Activated CD4-positive, alpha-beta T cell treated with anti-CD3 and anti-CD28 coated beads for 1 hour (primary cell): Measurements from ENCODE around the gene OPCML.

Experiments used
- DNase-seq: peaks from one replicate; pipeline ENCODE4 v3.0.0-alpha.2; 2020

Gene OPCML

DNA sequence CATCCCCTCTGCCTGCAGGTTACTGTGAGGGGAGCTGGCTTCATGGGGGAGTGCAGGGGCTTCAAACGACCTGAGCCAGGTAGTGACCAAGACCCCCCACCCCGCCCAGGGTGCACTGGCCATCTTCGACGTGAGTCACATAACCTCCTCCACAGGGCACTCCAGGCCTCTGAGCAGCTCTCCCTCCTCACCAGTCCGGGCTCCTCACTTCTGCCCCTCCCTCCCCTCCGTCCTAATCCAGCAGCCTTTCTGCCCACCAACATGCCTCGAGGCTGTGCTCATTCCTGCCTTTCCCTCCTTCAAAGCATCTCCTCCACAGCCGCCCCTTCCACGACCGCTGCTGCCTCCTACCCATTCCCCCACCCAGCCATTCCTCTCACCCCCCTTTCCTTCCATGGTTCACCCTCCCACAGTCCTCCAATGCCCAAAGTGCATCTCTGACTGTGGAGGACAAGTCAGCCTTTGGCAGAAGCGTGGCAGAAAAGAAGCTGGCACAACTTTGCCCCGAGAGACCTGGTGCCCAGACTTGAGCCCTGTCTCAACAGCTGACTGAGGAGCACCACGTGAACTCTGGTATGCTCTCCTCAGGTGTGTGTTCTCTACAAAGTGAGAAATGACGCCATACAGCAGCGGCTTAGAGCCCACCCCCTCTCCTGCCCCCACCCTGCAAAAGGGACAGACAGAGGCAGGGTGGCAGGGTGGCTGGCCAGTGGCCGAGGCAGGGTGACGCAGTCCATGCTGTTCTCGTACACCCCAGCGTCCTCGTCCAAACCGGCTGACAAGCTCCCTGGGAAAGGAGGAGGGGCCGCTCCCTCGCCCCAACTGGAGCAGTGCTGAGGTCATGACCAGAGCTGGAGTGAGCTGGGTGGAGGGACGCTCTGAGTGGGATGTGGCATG is 30.4 kb downstream of the OPCML start:
- no peak for DNase-seq

DNA sequence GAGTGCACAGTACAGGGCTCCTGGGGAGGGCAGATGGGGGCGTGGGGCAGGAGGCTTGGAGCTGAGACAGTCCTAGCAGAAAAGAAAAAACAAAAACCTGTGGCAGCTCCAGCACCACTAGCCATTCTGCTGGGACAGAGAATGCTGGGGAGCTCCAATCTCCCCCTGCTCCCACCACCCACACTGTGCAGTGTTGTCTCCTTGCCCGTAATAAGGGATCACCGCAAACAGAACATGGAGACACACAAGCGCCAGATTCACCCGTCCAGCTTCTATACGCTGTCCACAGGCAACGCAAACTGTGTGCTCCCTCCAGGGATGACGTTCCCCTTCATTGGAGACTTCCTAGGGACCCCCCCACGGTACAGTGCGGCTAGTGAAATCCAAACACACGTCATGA is 31.4 kb downstream of the OPCML start:
- no peak for DNase-seq

DNA sequence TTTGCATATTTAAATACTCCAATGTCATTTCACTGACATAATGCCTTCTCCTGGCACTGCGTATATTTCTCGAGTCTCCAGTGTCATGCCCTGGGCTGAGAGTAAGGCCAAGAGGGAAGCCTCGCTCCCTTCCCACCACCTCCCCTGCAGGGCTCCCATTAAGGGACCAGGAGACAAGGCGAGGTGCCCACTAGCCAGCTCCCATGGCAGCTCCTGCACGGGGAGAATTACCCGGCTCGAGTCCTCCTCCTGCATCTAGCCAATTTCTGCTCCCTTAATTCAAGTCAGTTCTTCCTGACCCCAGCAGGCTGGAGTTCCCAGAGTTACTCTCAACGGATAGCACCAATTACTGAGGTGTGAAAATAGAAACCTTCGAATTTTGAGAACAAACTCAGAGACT is 31.9 kb downstream of the OPCML start:
- no peak for DNase-seq

DNA sequence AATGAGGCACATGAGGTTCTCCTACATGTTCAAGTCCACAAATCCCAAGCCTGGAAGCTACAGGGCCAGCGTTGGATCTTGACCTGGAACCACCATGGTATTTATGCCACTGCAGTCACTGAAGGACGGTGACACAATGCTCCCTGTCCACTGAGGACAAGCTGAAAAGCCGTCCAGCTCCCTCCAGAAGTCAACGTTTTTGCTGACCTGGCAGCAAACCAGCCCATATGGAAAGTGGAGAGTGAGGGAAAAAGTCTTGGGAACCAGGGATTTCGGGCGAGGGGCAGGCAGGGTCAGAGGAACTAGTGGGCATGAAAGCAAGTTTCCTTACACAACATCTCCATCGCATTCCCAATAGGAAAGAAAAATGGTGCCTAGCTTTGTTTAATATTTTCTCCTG is 33.3 kb downstream of the OPCML start:
- no peak for DNase-seq

DNA sequence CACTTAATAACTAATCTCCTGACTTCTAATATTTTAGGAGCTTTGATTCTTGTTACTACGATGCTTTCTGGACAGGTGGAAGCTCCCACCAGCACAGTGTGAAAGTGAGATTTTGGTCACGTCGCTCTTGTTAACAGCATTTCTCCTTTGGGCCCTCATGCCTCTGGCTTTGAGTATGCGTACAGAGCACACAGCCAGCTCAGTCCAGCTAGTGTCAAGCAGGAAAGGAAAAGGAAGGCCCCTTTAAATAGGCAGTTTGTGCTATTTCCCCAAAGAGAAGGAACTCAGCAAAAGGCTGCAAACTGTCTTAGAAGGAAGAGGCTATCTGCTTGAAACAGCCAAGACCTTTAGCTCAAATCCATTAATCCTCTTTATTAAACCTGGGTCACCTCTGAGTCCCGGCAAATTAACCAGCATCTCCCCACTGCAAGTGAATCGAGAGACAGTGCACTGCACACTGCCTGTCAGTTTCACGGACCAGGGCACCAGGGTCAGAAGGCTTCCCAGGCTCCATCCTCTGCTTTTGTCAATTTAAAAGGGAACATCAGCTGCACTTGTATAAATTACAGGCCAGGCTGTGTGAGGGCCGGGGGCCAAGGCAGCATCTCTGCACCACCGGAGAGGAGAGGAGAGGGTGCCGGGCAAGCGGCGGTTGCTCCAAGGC is 34.7 kb downstream of the OPCML start:
- no peak for DNase-seq

DNA sequence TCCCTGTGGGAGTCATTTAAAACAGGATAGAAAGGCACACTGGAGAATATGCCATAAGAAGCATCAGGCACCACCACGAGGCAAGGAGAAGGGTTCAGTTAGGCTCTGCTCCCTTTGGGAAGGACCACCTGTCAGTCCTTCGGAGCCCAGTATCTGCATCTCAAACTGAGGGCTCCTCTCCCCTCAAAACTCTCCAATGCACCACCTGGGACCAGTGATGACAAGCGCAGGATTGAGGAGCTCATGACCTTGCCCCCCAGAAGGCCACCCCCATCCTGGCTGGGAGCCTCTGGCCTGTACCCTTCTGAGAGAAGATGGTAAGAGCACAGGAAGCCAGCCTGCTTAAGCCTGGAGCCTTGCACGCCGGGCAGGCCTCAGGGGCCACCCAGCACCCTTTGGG is 39.4 kb downstream of the OPCML start:
- DNase-seq, result no peak

DNA sequence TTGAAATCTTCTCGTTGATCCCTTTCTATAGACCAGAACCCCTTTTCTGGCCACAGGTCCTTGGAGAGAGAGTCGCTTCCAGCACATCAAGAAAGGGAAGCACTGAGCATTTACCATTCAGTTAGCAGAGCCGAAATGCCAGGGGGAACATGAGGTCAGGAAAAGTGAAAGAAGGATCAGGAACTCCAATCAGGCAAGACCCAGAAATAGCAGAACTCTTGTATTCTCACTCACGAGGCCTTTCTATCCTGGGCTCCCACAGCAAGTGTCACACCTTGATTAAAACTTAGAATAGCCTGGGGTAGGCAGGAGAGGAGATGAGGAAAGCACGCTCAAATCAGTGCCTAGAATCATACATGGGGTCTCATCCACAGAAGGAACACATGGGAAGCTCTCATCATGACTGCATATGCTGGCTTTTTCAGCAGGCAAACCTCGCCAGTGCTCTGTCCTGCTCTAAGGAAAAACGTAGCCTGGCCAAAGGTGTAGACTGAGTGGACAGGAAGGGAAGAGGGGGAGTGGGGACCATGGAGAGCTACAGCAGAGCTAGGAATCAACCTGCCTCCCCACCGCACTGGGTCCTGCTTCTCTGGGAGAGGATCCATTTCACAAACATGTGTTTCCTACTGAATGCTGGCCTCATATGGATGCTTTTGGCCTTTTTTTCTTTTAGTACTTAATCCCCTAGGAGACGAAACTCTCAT is 40.5 kb downstream of the OPCML start:
- no peak for DNase-seq

DNA sequence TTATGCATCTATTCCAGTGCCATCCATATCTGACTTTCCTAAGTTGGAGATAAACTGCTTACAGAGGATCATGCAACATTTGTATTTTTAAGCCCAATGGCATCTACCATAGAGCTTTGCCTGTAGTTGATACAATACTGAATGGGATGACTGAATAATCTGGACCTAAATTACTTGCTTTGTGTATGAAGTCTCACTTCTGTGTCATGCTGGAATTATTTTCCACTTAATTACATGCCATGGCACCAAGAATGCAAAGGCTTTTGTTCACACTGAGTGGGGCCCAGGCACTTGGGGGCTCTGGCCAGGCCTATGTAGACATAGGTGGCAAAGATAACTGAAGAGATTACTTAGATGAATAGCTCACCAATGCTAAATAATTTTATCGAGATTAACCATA is 51.6 kb downstream of the OPCML start:
- DNase-seq, result no peak

DNA sequence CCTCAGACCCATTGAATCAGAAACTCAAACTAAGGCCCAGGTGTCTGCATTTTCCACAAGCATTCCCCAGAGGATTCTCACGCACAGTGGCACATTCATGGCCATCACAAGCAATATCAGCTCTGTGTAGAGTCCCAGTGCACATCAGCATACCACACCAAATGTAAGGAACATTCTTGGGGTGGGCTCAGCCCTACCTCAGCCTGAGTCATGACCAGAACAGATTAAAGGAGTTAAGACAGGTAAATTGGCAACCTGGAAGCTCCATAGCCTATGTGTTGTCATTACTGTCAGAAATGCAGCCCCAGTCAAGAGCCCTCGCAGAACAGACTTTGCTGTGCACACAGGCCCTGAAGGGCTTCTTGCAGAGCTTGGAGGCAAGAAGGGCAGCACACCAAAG is 53.1 kb downstream of the OPCML start:
- DNase-seq, result no peak

DNA sequence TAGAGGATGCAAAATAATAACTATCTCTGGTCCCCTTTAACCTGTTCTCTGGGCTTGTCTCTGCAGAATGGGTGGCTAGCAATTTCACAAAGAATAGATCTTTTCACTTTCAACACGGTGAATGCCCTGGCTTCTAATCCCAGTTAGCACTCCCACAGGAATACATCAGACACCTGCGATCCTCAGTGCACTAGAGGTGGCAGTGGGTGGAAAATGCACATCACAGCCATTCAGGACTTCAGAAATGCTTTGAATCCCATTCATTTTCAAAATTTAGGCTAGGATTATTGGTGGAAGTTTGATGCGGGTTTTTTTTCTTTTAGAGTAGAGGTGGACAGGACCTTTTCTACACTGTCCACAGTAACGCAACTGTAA is 55.1 kb downstream of the OPCML start:
- DNase-seq, result no peak

DNA sequence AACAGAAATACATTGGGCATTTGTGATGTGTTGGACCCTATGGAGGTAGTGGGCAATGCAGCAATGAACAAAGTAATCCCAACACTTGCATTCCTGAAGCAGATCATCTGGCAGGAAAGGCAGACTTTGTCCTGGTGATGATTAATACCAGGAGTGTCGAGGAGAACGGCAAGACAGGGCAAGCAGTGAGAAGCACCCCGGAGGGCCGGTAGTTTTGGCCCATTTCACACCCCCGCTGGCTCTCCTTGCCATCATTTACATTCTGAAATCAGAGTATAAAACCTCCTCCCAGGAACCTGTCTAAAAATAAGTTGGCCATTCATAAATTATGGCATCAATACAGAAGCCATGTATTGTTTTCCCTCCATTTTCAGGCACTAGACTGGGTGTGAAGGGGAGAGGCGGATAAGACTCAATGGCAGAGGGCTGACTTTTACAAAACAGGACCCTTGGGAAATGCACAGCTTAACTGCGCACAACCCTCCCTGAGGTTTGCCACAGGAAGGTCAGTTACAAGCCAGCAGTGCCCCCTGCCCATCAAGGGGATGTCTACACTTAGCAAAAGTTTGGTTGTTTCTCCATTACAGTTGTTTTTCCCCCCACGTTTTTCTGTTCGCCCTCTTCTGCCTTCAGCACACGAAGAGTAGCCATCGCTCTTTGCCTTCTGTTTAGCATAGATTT is 55.6 kb downstream of the OPCML start:
- DNase-seq, result no peak

DNA sequence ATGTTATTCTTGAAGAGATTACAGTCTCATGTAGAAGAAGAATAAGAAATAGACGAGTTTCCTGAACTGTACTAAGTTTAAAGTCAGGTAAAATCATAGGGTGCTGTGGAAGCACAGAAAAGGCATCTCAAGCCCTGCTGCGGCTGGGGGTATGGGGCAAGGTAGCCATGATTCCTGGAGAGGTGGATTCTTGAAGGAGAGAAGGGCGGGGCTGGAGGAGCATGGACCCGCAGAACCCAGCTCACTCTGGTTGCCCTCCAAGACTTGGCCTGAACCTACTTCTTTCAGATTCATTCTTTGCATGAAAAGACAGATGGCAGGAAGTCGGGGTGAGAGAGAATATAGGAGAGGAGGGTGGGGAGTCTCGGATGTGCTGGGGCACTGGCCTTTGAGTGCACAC is 57.8 kb downstream of the OPCML start:
- no peak for DNase-seq

DNA sequence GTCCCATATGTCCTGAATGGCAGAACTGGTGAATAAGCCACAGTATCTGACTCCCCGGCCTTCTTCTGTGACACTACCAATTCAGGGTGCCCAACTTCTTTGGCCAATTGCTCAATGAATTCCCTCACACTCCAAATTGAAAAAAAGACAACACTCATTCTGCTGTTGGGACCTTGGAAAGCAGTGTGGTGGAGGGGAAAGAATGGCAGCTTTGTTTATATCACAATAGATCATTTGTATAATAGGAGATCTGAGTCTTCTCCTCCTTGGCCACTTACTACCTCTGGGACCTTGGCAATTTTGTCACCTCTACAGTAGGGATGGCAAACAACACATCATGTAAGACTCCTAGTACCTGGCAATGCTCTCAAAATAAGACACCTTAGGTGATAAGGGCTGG is 64.6 kb downstream of the OPCML start:
- no peak for DNase-seq

DNA sequence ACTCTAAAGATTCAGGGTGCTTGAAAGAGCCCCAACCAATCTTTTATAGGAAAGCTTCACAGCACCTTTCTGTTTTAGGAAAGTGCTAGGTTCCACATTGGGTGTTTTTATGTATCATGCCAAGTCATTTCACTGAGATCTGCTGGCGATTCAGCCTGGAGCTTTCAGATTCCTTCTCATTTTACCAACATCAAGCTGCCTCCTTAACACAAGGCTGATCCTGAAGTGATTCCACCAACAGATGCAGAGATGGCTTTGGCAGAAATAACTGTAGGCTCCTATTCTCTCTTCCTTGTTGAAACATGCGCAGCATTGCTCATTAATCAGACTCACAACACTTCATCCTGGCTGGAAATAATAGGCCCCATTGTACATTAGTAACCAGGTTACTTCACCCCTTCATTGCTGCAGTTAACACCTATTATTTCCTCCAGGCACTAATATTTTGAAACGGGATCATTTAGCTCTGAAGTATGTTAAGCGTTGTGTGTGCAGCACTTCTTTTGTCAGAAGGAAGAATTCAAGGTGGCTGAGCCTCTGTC is 89.0 kb downstream of the OPCML start:
- no peak for DNase-seq

DNA sequence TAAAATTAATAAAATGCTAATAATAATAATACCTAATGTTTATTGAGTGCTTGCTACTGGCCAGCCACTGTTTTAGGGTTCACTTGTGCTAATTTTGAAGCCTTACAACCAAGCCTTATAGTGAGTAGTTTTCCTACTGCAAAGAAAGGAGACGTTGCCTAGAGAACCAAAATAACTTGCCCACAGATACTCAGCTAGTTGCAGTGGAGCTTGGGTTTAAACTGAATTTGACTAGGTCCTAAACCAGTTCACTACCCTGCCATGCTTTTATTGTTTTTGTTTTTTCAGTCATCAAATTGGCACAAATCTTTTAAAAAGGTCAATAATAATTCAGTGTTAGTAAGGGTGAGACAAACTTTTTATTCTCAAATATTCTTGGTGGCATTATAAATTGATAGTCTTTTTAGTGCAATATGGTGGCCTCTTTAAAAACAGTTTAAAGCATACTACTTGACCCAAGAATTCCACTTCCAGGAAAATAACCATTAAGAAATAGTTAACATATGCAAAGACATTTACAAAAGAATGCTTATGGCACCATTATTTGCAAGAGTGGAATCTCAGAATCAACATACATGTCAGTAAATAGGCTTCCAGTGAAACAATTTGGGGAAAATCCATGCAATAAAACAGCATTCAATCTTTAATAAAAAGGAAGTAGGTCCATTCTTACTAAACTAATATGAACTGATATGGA is 90.2 kb downstream of the OPCML start:
- no peak for DNase-seq

DNA sequence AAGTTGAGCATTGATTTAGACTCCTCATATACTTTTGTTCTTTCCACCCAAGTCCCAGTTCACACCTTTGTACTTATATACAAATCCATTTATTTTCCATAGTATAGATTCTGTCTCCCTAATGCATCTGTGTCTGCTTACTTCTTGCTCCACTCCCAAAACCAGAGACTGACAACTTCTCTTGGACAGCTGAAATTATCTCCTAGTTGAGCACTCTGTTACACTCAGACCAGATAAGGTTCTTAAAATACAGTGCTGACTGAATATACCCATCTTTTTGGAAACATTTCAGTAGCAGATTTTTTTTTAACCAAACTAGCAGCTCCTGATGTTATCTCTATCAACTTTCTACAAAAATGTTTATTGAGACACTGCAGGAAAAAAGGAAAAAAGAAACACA is 106.3 kb downstream of the OPCML start:
- no peak for DNase-seq

DNA sequence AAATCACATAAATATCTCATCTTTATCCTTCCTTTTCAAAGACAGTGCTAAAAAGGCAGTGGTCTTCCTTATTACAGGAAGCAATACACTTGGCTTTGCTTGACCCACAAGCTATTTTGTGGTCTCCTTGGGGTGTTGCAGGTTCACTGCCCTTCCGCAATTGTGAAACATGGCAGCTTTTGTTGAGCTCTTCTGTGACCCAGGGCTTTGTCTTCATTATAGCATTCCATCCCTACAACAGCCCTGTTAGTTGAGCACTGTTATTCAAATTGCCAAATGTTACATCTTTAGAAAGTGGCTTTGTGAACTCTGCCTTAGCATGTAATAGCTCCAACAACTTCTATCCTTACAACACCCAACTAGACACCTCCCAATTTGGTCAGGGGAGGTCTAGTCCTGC is 107.1 kb downstream of the OPCML start:
- DNase-seq, result no peak

DNA sequence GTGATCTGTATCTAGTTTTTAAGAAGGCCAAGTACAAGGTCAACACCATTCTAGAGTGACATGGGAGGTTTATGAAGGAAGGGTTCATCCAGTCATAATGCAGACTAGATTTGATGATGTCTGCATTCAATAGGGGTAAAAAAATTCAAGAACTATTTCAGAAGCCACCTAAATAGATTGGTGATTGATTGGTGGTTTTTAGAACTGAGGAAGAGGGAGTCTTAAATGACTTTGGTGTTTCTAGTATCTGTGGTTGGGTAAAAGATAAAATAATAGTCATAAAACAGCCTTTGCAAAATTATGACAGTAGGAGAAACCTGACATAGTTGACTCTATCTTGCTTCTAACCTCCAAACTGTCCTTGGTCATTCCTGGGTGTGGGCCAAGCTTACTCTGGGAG is 114.1 kb downstream of the OPCML start:
- no peak for DNase-seq

DNA sequence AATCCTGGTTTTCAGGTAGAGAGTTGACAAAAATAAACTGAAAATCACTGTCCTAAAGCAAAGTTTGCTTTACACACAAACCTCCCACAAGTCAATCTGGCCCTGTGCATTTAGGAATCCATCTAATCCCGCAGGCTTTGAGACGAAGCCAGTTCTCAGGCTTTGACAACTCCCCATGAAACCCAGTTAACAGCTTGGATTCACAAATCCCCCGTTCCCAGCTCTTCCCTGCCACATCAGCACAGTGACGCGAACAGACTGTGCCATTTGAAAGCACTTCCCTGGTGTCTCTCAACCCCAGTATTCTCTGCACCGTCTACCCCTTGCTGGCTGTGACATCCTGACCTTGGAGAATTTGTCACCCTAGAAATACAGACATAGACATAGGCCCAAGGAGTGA is 117.8 kb downstream of the OPCML start:
- DNase-seq, result no peak

DNA sequence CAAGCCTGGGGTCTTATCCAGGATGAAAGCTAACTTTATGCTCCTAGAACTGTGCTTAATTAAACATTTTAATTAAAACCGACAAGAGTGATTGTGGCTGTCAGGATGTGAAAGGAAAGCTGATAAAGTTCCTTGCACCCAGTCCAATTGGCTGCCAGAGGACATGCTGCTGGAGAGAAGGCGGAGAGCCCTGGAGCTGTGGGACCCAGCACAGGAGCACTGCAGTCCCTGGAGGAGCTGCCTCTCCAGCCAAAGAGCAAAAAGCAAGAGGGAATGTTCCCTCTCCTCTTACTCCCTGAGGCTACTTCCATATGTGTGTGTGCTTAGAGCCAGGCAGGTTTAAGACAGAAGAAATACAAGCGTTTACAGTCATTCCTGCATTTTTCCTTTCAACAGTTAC is 118.6 kb downstream of the OPCML start:
- no peak for DNase-seq

DNA sequence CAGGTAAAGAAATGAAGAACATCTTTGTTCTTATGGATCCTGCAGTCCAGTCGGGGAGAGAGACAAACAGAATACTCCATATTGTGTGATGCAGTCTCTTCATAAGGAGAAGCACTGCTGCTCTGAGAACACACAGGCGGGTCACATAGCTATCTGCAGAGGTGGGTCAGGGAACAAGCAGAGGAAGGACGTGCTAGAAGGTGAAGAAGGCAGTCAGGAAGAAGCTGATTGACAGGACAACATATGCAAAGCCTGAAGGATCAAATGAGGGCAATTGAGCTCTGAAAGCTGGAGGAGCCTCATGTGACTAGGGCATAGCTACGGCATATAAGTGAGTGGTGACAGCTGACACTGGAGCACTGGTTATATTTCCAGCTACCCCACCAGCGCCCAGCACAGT is 122.5 kb downstream of the OPCML start:
- no peak for DNase-seq

DNA sequence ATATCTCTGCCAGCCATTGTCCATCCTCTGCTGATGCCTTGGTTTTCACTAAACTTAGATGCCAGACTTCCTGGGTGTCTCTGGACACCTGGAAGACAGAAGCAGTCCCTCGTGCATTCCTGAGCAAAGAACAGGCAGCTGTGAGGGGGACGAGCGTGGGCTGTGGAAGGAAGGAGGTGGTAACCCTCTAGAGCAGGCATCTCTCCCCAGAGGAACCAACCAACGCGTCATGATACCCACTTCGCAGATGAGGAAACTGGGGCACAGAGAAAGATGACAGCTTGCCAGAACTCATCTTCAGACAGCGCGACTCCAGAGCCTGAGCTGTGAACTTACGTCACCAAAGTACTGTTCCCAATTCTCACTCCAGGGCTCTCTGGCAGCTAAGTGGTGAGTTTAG is 123.4 kb downstream of the OPCML start:
- DNase-seq, result no peak

DNA sequence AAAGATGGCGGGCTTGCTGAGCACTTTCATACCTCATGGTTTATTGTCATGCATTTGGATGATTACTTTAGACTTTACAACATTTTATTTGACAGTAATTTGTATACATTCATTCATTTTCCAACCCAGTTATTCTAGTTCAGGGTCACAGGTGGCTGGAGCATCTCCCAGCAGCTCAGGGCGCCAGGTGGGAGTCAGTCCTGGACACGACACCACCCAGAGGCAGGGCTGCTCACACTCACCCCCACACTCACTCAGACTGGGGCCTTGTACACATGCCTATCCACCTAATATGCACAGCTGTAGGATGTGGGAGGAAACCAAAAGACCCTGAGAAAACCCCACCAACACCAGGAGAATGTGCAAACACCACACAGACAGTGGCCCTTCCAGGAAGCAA is 123.9 kb downstream of the OPCML start:
- no peak for DNase-seq
